Measurements from ENCODE around the gene MCCC1.

DNA sequence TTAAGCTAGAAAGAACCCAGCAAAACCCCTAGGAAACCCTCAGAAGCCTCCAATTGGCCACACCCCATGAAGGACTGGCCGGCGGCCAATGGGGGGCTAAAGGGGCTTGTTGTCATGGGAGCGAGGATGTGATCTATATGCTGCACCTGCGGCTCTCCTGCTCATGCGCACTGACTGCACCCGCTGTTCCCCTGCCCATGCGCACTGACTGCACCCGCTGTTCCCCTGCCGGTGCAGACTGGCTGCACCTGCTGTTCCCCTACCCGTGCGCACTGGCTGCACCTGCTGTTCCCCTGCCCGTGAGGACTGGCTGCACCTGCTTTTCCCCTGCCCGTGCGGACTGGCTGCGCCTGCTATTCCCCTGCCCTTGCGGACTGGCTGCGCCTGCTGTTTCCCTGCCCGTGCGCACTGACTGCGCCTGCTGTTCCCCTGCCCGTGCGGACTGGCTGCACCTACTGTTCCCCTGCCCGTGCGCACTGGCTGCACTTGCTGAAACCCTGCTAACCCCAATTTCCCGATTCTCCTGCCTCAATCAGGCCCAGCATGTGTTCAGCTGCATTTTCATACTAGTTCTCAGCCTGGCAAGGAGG is 16.8 kb upstream of the MCCC1 start:
- TF ChIP-seq, protein P1, sequence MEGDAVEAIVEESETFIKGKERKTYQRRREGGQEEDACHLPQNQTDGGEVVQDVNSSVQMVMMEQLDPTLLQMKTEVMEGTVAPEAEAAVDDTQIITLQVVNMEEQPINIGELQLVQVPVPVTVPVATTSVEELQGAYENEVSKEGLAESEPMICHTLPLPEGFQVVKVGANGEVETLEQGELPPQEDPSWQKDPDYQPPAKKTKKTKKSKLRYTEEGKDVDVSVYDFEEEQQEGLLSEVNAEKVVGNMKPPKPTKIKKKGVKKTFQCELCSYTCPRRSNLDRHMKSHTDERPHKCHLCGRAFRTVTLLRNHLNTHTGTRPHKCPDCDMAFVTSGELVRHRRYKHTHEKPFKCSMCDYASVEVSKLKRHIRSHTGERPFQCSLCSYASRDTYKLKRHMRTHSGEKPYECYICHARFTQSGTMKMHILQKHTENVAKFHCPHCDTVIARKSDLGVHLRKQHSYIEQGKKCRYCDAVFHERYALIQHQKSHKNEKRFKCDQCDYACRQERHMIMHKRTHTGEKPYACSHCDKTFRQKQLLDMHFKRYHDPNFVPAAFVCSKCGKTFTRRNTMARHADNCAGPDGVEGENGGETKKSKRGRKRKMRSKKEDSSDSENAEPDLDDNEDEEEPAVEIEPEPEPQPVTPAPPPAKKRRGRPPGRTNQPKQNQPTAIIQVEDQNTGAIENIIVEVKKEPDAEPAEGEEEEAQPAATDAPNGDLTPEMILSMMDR (IDR thresholded peaks at IDR 0.05): no peak
- no peak for TF ChIP-seq POLR2A (IDR thresholded peaks at IDR 0.05)
- TF ChIP-seq POLR2AphosphoS5 (IDR thresholded peaks at IDR 0.05): no peak
